GM19395 (cell line): ENCODE results near the gene KDM2B.
"Not testable (repeated sequence)": the region's sequence is repeated elsewhere in the genome, so short reads cannot be mapped to it uniquely, and the experiment has no call there.

ENCODE experiments used
- ATAC-seq: cut with Tn5 transposase; IDR thresholded peaks from one replicate; pipeline ENCODE4 v1.9.1; 2021; ENCODE audit warnings: mild to moderate bottlenecking, moderate library complexity; ENCODE audit not compliant: unreplicated experiment

KDM2B gene

GRCh38 chr12:121507984-121508383 lies 72.8 kb downstream of the KDM2B start:
- no peak for ATAC-seq

GRCh38 chr12:121507245-121507644 lies 73.6 kb downstream of the KDM2B start:
- ATAC-seq = no peak

DNA sequence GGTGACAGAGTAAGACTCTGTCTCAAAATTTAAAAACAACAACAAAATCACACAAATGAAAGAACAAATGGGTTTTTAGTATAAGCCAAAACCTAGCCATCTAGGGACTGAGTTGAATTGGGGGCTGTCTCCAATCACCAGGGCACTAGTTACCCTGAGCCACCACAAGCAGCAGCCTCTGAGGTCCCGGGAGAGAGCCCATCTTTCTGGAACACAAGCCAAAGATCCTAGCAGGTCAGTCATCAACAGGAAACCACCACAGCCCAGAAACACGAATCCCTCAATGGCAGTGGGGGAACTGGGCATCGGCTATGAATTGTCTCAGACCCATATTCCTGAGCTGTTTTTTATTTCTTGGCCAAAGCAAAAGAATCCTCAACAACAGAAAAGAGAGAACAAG lies 75.3 kb downstream of the KDM2B start:
- ATAC-seq = no peak

DNA sequence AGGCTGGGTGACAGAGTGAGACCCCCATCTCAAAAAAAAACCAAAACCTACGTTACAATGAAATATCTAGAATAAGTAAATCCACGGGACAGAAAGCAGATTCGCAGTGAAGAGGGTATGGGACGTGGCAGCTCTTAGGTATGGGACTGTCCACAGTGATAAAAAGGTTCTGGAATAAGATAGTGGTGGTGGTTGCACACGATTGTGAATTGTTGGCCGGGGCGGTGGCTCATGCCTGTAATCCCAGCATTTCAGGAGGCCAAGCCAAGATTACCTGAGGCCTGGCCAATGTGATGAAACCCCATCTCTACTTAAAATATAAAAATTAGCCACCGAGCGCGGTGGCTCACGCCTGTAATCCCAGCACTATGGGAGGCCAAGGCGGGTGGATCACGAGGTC lies 76.3 kb downstream of the KDM2B start:
- no peak for ATAC-seq

DNA sequence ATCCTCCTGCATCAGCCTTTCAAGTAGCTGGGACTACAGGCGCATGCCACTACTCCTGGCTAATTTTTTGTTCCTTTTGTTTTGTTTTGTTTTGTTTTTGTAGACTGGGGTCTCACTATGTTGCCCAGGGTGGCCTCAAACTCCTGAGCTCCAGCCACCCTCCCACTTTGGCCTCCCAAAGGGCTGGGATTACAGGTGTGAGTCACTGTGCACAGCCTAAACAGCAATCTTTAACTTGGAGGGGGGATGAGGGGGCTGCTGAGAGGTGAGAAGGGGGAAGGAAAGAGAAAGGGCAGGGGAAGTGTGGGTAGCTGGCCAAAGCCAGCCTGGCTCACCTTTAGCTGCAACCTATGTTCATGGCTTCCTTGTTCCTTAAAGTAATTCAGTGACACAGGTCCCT lies 77.4 kb downstream of the KDM2B start:
- ATAC-seq = no peak

DNA sequence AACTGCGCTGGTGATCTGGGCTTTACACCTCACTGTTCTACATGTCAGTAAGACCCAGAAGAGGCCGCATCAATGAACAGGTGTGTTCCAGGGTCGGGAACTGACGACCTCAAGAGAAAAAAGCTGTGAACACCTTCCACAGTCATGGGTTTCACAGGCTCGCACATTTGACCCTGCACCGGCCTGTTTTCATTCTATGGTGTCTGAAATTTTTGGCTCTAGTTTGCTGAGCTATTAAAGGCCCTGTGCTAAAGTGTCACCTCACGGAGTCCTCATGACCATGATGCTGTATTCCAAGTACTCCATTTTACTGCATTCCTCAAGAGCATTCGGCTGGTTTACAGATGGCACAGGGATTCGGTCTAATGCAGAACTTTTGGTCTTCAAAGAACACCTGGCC lies 78.9 kb downstream of the KDM2B start:
- ATAC-seq = no peak

GRCh38 chr12:121499929-121500793 lies 80.7 kb downstream of the KDM2B start:
- no peak for ATAC-seq

DNA sequence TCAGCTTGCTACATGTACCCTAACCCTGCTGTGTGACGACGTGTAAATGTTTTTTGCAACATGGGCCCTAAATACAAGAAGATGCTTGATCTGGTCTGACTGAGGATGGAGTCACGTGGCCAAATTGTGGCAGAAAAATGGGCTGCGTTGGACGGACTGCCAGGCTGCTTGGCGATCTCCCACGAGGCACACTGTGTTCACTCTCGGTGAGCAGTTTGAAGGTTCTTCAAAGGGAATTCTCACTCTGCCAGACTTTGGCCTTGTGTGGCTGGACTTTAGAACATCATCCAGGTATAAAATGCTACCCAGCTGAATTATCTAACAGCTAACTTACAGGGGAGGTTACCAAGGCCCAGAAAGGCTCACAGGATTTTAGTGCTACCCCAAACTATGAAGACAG lies 85.1 kb downstream of the KDM2B start:
- ATAC-seq = no peak

GRCh38 chr12:121494093-121494787 lies 86.6 kb downstream of the KDM2B start:
- ATAC-seq = no peak

GRCh38 chr12:121490401-121491281 lies 90.2 kb downstream of the KDM2B start:
- ATAC-seq = no peak

- ATAC-seq = no peak
These were observed 90.9 kb downstream of the KDM2B start for GRCh38 chr12:121489874-121490273.

GRCh38 chr12:121484967-121485366 lies 95.9 kb downstream of the KDM2B start:
- ATAC-seq = no peak

GRCh38 chr12:121484564-121484963 lies 96.3 kb downstream of the KDM2B start:
- ATAC-seq = not testable (repeated sequence)

DNA sequence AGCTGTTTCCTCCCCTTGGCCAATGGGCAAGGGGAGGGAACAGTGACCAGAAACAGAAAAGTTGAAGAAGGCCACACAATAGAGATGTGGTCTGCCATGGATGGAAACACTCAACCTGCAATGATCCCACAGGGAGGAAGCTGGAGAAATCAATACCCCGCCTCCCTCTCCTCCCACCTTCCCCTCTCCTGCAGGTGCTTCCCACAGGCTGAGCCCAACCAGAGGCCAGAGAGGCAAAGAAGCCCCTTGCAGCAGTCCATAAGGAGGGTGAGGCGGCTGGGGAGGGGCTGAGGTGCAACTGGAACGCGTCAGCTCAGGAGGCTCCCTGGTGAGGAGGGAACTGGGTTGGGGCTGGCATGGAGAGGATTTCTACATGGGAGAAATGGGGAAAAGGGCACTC lies 96.9 kb downstream of the KDM2B start:
- ATAC-seq = no peak

- ATAC-seq = no peak
These were observed 104.3 kb downstream of the KDM2B start for GRCh38 chr12:121476477-121476876.

DNA sequence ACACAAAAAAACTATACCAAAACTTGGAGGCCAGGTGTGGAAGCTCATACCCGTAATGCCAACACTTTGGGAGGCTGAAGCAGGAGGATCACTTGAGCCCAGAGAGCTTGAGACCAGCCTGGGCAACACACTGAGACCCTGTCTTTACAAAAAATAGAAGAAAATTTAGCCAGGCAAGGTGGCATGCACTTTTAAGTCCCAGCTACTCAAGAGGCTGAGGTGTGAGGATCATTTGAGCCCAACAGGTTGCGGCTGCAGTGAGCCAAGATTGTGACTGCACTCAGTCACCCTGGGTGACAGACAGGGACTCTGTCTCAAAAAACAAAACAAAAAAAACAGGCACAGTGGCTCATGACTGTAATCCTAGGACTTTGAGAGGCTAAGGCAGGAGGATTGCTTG lies 105.5 kb downstream of the KDM2B start:
- no peak for ATAC-seq

GRCh38 chr12:121472150-121472905 lies 108.5 kb downstream of the KDM2B start:
- ATAC-seq = no peak

- no peak for ATAC-seq
These were observed 110.1 kb downstream of the KDM2B start for GRCh38 chr12:121470751-121471150.

DNA sequence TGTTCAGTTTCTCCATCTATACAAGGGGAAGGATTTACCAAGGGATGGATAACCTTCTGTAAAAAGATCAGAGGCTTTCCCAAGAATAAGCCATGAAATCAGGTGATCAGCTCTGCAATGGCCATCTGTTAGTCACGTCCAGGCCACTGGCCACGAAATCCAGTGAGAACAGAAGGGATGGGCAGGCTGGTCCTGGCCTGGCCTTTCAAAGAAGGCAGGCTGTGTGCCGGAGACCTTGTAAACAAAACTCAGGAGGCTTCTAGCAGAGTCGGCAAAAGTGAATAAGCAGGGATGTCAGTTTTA lies 112.4 kb downstream of the KDM2B start:
- no peak for ATAC-seq

DNA sequence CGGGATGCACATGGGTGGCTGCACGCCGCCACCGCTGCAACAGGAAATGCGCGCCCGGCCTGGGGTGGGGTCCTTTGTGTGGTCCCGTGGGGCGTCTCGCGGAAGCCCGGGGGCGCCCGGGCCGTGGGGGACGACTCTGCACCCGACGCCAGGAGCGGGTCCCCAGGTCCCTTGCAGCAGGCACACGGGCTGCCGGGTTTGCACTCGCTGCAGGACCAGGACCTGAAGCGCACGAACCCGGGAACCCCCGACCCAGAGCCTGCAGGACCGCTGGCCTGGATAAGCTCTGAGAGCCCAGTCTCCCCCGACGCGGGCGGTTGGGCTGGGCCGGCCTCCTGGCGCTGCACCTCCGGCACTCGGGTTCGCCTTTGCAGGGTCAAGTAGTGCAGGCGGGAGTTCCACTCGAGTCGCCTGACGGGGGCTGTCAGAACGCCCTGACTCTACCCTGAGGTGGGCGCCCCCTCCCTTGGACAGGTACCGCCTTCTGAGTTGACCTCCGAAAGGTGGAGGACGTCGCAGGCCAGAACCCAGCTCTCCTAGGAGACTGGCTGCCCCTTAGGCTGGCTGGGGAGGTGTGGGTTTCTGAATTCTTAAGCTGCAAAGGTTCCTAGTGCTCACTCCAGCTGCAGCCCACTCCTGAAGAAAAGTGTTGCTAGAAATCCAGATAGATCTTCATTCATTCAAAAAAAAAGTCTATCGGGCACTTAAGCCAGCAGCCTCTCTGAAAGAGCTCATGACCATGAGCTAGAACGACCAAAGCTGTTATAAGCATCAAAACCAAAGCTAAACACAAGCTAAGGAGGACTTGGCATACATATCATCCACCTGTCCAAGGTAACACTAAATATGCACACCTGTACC lies 113.0 kb downstream of the KDM2B start:
- no peak for ATAC-seq
